ENCODE results near the gene NWD2. TPM values are rescaled to one million over a fixed set of nuclear protein-coding genes. Genes with fewer than 3 reads are reported as not detected.

Gene NWD2
- total RNA-seq, 1 donor from 2014 or later, result not detected

DNA sequence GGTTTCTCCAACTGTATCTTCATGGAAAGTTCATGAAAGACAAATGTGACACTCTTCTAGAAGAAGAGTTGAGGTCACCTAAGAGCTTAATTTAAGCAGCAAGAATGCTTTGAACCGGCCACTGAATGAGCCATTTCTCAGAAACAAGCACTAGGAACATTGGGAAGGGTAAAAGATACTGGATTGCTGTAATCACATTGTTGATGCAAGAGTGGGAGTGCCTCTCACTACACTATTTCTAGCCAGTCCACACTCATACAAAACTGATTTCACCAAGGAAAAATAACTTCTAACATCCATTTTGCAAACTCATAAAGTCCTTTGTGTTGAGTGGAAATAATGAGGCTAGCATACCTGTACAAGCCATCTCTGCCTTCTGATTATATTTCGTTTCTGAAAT, 221.3 kb downstream of the NWD2 start:
- DNase-seq (ENCODE audit: low read depth), result no peak

GRCh38 chr4:37467223-37467622, 222.7 kb downstream of the NWD2 start:
- DNase-seq (ENCODE audit: low read depth), result no peak

GRCh38 chr4:37467824-37468223, 223.3 kb downstream of the NWD2 start:
- DNase-seq (ENCODE audit: low read depth), result no peak

DNA sequence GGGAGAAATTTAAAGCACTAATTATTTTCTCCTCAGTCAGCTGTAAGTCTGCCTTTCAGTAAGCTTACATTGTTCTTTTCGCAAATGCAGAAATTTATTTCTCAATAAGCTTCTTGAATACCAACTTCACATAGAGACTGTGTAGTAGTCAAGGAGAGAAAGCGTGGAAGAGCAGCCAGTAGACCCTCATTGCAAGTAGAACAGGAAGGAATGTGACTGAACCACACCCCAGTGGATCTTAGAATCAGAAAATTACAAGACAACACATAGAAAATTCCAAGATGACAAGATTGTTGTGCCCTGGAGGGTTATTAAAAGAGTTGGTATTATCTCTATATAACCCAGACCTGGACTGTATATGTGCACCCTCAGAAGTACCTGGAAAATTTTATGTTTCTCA, 224.7 kb downstream of the NWD2 start:
- no peak for DNase-seq (ENCODE audit: low read depth)

GRCh38 chr4:37470245-37470644, 225.7 kb downstream of the NWD2 start:
- DNase-seq (ENCODE audit: low read depth), result no peak

GRCh38 chr4:37471093-37471492, 226.6 kb downstream of the NWD2 start:
- DNase-seq (ENCODE audit: low read depth), result no peak

DNA sequence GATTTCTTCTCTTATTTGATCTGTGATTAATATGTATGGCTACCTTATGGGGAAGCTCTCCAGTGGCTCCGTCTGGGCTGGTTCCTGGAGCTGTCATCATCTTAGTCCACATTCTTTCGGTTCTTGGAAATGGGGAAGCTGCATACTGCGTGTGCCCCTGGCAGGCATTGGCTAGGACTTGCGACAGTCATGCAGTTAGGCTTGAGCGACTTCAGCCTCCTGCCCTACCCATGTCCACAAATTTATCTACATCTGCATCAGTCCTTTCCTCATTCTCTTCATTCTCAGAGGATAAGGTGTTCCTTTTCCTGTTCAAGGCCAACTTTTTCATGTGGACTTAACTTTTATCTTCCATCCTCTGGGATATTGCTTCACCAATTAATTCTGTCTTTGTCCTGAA, 227.4 kb downstream of the NWD2 start:
- no peak for DNase-seq (ENCODE audit: low read depth)

DNA sequence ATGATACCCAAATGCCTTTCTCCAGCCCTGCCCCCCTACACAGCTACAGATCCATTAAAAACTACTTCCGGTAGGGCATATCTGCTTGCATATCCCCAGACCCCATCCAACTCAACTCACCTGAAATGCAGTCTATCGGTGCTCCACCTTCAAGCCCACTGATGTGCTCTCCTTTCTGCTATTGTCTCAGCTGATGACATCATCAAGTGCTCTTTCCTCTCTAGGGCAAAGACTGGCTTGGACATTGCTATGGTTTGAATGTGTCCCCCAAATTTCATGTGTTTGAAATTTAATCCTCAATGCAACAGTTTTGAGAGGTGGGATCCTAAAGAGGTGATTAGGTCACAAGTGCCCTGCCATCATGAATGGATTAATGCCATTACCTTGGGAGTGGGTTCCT, 229.3 kb downstream of the NWD2 start:
- no peak for DNase-seq (ENCODE audit: low read depth)

DNA sequence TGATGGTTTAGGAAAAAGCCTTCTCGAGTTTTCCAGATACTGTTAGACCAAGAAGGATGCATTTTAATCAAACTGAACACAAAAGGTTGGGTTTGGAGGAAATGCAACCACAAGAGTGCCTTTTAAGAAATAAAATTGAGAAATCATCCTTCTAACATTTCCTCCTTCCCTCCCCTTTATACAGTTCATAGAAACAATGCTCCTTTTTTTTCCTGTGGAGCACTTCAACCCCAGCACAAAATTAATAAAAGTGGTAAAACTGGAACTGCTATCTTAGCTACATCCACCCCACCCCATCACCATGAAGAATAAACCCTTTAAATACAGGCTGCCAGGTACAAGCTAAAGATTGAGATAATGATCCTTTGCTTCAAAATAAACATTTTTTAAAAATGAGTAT, 230.5 kb downstream of the NWD2 start:
- no peak for DNase-seq (ENCODE audit: low read depth)

DNA sequence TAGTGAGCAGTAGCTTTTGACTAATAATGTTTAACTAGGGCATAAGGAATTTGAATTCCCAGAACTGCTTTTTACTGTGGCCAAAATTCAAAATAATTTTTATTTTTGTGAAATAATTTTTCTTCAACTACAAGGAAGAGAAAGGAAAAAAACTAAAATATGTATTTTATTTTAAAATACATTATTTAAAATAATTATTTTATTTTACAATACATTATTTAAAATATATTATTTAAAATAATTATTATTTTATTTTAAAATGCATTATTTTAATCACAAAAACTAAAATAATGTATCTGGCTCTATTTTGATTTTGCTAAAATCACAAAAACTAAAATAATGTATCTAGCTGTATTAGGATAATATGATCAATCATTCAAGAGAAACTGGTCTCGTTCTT, 231.2 kb downstream of the NWD2 start:
- DNase-seq (ENCODE audit: low read depth), result no peak

DNA sequence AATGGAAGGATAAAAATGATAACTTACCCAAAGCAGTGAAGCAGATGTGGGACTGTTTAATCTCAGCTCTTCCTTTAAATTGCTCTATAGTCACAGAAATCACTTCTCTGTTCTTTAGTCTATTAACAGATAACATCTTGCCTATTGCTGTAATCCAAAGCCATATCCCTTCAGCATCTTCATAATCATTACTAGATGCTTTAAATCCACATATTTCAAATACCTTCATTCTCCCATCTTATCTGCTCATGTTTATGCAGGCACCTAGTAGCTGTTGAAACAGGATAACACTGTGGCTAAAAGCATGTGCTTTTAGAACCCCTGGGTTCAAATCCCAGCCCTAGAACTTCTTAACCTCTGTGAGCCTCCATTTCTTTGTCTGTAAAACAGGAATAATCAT, 231.7 kb downstream of the NWD2 start:
- no peak for DNase-seq (ENCODE audit: low read depth)

- DNase-seq (ENCODE audit: low read depth), result no peak
Measured at GRCh38 chr4:37476691-37477090, 232.1 kb downstream of the NWD2 start.

GRCh38 chr4:37477126-37477525, 232.6 kb downstream of the NWD2 start:
- no peak for DNase-seq (ENCODE audit: low read depth)

DNA sequence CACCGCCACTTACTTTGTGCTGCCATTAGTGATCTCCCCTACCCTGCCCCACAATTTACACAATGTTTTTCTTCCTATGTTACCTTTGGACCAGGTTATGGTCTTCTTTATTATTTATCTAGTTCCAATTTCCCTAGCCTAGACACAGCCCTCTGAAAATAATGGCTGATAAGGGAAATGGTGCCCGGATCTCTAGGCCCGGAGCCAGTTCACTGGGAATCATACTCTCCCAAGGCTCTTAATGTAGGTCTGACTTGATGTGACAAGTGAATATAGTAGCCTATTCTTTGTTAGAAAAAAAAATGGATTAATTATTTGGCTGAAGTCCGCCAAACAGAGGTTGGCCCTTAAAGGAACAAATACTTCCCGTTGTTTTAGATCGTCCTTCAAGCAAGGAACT, 233.6 kb downstream of the NWD2 start:
- DNase-seq (ENCODE audit: low read depth), result no peak

DNA sequence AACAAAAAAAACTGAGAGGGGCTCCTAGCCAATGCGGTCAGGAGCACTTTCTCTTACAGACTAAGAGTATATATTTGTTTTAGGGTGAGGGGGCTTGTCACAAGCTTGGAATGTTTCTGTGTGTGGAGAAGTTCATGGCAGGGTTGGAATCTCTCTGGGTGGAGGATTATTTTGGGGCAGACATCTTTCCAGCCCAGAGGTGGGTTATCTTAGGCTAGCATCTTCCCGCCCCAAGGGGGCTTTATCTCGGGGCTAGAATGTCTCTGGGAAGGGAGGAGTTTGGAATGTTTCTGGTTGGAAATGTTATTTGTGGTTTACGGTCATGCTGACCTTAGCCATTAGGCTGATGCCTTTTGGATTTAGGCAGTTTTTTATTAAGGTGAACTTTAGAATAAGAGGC, 236.0 kb downstream of the NWD2 start:
- DNase-seq (ENCODE audit: low read depth), result no peak

- no peak for DNase-seq (ENCODE audit: low read depth)
Measured at GRCh38 chr4:37481547-37482122, 237.1 kb downstream of the NWD2 start.

DNA sequence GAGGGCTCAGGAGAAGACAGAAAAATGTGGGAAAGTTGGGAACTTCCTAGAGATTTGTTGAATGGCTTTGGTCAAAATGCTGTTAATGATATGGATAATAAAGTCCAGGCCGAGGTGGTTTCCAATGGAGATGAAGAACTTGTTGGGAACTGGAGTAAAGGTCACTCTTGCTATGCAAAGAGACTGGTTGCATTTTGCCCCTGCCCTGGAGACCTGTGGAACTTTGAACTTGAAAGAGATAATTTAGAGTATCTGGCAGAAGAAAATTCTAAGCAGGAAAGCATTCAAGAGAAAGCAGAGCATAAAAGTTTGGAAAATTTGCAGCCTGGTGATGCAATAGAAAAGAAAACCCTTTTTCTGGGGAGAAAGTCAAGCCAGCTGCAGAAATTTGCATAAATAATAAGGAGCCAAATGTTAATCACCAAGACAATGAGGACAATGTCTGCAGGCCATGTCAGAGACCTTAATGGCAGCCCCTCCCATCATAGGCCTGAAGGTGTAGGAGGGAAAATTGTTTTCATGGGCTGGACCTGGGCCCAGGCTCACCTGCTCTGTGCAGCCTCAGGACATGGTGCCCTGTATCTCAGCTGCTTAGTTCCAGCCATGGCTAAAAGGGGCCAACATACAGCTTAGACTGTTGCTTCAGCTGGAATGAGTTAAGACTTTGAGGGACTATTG, 237.8 kb downstream of the NWD2 start:
- DNase-seq (ENCODE audit: low read depth), result no peak

- no peak for DNase-seq (ENCODE audit: low read depth)
Measured at GRCh38 chr4:37483610-37484009, 239.1 kb downstream of the NWD2 start.

- DNase-seq (ENCODE audit: low read depth), result no peak
Measured at GRCh38 chr4:37486166-37486565, 241.6 kb downstream of the NWD2 start.

DNA sequence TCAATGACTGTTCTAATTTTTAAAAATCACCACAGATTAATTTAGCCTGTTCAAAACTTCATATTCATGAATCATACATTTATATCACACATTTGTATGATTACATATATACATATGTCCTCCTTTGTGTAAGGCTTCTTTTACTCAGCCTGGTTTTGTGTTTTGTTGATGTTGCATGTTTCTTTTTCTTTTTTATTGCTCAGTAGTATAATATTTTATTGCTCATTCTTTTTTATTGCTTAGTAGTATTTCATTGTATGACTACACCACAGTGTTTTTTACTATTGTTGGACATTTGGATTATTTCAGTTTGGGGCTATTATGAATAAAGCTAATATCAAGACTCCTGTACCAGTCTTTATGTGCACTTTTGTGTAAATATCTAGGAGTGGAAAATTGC, 243.1 kb downstream of the NWD2 start:
- no peak for DNase-seq (ENCODE audit: low read depth)

DNA sequence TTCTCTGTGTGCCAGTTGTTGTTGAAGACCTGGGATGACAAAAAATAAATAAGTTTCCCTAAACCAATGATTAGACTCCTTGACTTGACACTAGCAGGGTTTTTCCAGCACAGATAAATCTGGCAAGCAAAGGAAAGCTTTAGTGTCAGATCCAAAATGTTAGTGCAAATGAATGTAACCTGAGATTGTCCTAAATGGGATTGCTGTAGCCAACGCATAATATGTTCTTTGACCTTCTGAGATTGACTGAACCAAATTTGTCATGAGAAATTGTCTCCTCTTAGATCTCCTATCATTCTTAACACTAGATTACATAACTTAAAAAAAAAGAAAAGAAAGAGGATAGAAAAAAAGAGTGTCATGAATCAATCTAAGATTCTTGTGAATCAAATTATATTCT, 245.2 kb downstream of the NWD2 start:
- DNase-seq (ENCODE audit: low read depth), result no peak

GRCh38 chr4:37490391-37491347, 246.1 kb downstream of the NWD2 start:
- no peak for DNase-seq (ENCODE audit: low read depth)
